ENCODE measurements around the gene RNF145.

- no peak for TF ChIP-seq CTCF (conservative IDR thresholded peaks at IDR 0.05)
- no peak for TF ChIP-seq ZFX (IDR thresholded peaks at IDR 0.05)
Observed at GRCh38 chr5:159203351-159203750, 6.0 kb downstream of the RNF145 start.
